ENCODE data around the gene SRSF5. TPM values are rescaled to one million over a fixed set of nuclear protein-coding genes. Genes with fewer than 3 reads are reported as not detected.
A peak's percentile ranks its signal among the peaks of the same experiment; 100 is the strongest.
"Not testable (repeated sequence)": the region's sequence is repeated elsewhere in the genome, so short reads cannot be mapped to it uniquely, and the experiment has no call there.

The SRSF5 gene
- 386 TPM for total RNA-seq

DNA sequence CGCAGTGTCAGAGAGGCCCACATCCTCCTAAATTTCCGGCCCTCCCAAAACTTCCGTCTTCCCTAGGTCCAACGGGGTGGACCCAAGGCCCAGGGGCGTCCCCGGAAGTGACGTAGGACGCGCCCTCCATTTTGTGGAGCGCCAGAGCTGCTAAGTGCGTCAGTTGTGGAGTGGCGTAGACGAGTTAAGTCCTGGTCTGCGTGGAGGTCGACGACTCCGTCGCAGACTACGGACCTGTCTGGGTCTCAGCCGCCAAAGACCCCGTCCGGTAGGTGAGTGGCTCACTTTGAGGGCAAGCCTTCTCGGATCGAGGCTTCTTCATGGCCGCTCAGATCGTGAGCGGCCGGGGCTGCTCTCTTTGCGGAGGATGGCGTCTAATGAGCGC, at the start of gene SRSF5:
SRSF5 (plus strand) TSS at position 159 of the 385 bp plus-strand sequence. CDS start 1,015 bp downstream, outside the sequence.
- intact Hi-C loops (cut with DNase I), result no loop called here
- peak within 1 kb of the TSS; percentile 80 to 89 for H3K4me3 ChIP-seq
- H3K27ac ChIP-seq, result peak within 1 kb of the TSS; percentile 99
- H3K27me3 ChIP-seq, result no peaks in the 10 kb centered on the region
- TF ChIP-seq, protein P1, sequence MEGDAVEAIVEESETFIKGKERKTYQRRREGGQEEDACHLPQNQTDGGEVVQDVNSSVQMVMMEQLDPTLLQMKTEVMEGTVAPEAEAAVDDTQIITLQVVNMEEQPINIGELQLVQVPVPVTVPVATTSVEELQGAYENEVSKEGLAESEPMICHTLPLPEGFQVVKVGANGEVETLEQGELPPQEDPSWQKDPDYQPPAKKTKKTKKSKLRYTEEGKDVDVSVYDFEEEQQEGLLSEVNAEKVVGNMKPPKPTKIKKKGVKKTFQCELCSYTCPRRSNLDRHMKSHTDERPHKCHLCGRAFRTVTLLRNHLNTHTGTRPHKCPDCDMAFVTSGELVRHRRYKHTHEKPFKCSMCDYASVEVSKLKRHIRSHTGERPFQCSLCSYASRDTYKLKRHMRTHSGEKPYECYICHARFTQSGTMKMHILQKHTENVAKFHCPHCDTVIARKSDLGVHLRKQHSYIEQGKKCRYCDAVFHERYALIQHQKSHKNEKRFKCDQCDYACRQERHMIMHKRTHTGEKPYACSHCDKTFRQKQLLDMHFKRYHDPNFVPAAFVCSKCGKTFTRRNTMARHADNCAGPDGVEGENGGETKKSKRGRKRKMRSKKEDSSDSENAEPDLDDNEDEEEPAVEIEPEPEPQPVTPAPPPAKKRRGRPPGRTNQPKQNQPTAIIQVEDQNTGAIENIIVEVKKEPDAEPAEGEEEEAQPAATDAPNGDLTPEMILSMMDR (IDR thresholded peaks at IDR 0.05), result peak in 1 of 3 experiments; percentile 6
- peak; percentile 94 to 100 for TF ChIP-seq POLR2AphosphoS5 (IDR thresholded peaks at IDR 0.05; ENCODE audit: insufficient read depth in 1 of 2, low read depth in 1 of 2)
- peak; percentile 71 to 100 for TF ChIP-seq POLR2A (IDR thresholded peaks at IDR 0.05)
- peak in 1 of 2 donors; percentile 96 for DNase-seq (ENCODE audit: extremely low spot score in 2 of 2)
- H3K36me3 ChIP-seq, result peaks cover 7 to 40% of the 10 kb centered on the region in 2 donors
- peaks cover 48% of the 10 kb centered on the region for H3K4me1 ChIP-seq
- H3K9me3 ChIP-seq, result no peaks in the 10 kb centered on the region

DNA sequence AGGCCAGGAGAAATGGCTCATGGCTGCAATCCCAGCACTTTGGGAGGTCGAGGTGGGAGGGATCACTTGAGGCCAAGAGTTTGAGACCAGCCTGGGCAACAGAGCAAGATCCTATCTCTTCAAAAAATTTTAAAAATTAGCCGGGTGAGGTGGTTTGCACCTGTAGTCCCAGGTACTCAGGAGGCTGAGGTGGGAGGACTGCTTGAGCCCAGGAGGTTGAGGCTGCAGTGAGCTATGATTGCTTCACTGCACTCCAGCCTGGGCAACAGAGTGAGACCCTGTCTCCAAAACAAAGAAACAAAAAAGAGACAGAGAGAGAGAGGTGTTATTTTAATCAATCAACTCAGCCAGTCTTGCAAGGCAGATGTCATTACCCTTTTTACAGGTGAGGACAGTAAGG, 48.3 kb upstream of the SRSF5 start:
- H3K27ac ChIP-seq; H3K4me3 ChIP-seq; DNase-seq (ENCODE audit: extremely low spot score in 2 of 2); H3K27me3 ChIP-seq; H3K9me3 ChIP-seq; H3K36me3 ChIP-seq: not testable (repeated sequence)
- intact Hi-C loops (cut with DNase I), result loop anchor here (10.0 kb wide), 1 partner anchor 54 kb away; no protein-coding TSS in a partner anchor
- H3K4me1 ChIP-seq, result peaks cover 28% of the 10 kb centered on the region

DNA sequence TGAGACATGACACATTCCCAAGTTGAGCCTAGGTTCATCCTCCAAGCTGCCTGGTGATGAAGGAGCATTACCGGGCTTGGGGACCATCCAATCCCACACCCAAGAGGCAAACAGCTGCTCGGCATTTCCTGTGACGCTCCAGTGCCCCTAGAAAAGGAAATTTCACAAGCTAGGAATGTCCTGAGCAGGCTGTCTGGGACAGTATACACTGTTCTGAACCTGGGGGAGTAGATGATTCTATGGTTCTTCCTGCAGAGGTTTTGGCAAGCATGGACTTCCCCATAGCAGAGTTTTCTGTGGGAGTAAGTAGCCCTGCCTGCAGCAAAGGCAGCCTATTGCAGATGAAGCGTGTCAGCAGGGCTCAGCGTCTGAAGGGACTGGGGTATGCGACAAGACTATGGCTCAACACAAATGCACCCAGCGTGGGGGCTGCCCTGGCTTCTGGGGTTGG, 47.4 kb upstream of the SRSF5 start:
- Histone ChIP-seq H3K27ac (no peak overlapping the region), H3K4me1 (peaks cover 19% of the 10 kb centered on the region), H3K36me3 (no peaks in the 10 kb centered on the region), H3K4me3 (no peak overlapping the region), H3K9me3 (no peaks in the 10 kb centered on the region), H3K27me3 (no peaks in the 10 kb centered on the region)
- no peak for DNase-seq (ENCODE audit: extremely low spot score in 2 of 2)
- TF ChIP-seq POLR2AphosphoS5 (IDR thresholded peaks at IDR 0.05; ENCODE audit: insufficient read depth in 1 of 2, low read depth in 1 of 2), result peak; percentile 22 to 36
- TF ChIP-seq, protein P1 (IDR thresholded peaks at IDR 0.05), result no peak
- no peak for TF ChIP-seq POLR2A (IDR thresholded peaks at IDR 0.05)
- intact Hi-C loops (cut with DNase I), result loop anchor here (10.0 kb wide), 1 partner anchor 55 kb away; no protein-coding TSS in a partner anchor

DNA sequence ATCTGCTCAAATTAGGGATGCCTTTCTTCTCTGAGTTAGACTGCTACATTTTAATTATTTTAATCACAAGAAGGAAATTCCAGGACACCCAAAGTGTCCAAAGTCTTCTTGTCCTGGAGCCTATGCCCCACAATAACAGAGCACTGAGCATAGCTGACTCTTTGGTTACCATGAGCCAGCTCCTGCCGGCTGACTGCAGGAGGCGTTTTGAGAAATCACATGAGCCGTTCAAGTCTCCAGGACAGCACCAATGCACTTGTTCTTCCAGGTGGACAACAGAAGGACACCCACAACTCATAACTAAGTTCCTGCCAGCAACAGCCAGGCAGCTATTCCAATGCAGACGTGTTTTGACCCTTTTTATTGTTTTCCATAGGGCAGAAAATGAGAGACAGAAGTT, 46.0 kb upstream of the SRSF5 start:
- Histone ChIP-seq H3K4me3 (no peak overlapping the region), H3K36me3 (no peaks in the 10 kb centered on the region), H3K27me3 (no peaks in the 10 kb centered on the region), H3K27ac (no peak overlapping the region), H3K9me3 (no peaks in the 10 kb centered on the region), H3K4me1 (peaks cover 14% of the 10 kb centered on the region)
- no peak for TF ChIP-seq POLR2A (IDR thresholded peaks at IDR 0.05)
- TF ChIP-seq POLR2AphosphoS5 (IDR thresholded peaks at IDR 0.05; ENCODE audit: insufficient read depth in 1 of 2, low read depth in 1 of 2), result no peak
- TF ChIP-seq, protein P1 (IDR thresholded peaks at IDR 0.05), result no peak
- DNase-seq (ENCODE audit: extremely low spot score in 2 of 2), result no peak
- intact Hi-C loops (cut with DNase I), result no loop called here

DNA sequence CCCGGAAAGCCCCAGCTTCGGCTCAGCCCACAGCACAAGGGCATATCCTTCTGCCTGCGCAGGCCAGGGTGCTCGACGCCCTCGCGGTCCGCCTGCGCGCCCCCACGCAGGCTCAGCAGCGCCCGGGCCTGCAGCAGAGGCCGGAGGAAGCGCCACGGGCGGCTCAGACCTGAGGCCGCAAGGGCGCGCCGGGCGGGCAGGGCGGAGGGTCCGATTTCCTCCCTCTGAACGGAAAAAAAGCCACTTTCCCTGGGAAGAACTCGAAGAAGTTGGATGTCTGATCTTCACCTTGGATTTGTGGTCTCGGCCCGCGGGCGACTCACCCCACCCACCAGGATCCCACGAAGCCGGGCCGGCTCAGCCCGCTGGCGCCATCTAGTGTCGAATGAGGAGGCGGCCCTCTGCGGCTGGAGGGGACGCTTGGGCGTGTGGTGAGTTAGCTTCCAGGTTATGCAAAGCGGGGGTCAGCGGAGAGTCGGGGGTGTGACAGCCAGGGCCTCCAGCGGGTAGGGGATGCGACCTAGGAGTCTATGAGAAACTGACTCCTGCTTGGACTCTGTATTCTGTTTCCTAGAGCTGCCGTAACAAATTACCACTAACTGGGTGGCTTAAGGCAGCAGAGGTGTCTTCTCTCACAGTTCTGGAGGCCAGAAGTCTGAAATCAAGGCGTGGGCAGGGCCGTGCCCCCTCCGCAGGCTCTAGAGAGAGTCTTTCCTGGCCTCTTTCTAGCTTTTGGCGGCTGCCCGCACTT, 40.0 kb upstream of the SRSF5 start:
- peaks cover 8% of the 10 kb centered on the region for H3K4me1 ChIP-seq
- TF ChIP-seq POLR2AphosphoS5 (IDR thresholded peaks at IDR 0.05; ENCODE audit: insufficient read depth in 1 of 2, low read depth in 1 of 2) (peak in 1 of 2 donors; percentile 44), POLR2A (IDR thresholded peaks at IDR 0.05) (no peak)
- TF ChIP-seq, protein P1 (IDR thresholded peaks at IDR 0.05), result peak; percentile 90 to 99 (median 97)
- no peaks in the 10 kb centered on the region for H3K27me3 ChIP-seq
- H3K4me3 ChIP-seq, result peak overlapping the region; percentile 25 to 40
- no peak for DNase-seq (ENCODE audit: extremely low spot score in 2 of 2)
- no peaks in the 10 kb centered on the region for H3K36me3 ChIP-seq
- H3K9me3 ChIP-seq, result no peaks in the 10 kb centered on the region
- H3K27ac ChIP-seq, result peak overlapping the region; percentile 63
- intact Hi-C loops (cut with DNase I), result loop anchor here (2.0 to 5.0 kb wide), 2 partner anchors 125 to 142 kb away; no protein-coding TSS in a partner anchor

All from vagina (tissue), 2 donors.